NCI-H510A (cell line): ENCODE measurements around the gene BFSP1.

Source experiments
- DNase-seq: peaks from one replicate; lab custom pipeline; 2025; lab: John Stamatoyannopoulos, UW

The BFSP1 gene

DNA sequence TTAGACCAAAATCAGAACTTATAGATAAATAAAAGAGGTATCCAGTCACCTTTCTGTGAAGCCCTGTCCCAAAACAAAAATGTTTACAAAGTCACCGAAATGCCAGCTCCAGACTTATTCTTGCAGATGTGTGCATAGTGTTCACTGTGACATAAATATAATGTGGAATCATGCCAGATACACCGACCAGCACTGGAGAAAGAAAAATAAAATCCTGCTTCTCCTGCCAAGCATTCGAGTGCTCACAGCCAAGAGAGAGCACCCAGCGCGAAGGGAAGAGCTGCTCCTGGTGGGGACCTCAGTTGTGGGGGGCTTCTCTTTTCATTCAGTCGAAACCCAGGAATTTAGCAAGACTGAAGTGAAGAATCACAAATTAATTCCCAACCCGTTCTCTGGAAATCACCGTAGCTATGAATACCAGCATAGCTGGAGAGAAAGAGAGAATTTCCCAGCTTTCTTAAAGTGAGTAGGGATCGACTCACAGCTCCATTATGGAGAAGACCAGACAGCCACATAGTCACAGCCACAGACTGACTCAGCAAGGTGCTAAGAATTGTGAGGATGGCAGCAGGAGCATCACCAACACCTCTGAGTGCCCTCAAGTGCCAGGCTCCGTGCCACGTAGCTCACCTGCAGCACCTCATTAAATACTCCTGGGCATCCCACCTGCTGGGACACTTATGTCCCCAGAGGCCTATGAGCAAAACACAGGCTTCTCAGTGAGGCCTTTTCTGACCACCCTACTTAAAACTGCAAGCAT, 33.2 kb downstream of the BFSP1 start:
- peak; percentile 54 for DNase-seq

DNA sequence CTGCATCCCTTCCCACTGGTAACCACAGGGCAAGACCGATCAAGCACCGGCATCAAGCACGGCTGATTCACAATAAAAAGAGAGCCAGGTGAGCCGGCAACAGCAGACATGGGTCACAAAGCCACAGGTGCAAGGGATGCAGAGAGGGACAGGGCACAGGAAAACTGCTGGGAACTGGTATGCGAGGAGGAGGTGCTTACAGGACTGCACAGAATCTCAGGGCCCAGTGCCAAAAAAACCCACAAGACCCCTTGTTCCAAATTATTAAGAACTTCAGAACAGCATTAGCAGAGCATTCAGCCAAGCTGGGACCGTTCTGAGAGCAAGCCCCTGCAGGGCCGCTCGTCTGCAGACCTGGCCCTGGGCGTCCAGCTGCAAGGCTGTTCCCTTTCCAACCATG, 35.4 kb downstream of the BFSP1 start:
- DNase-seq, result no peak

- no peak for DNase-seq
Measured at GRCh38 chr20:17494201-17494600, 37.0 kb downstream of the BFSP1 start.

- no peak for DNase-seq
Measured at GRCh38 chr20:17493173-17493572, 38.0 kb downstream of the BFSP1 start.

DNA sequence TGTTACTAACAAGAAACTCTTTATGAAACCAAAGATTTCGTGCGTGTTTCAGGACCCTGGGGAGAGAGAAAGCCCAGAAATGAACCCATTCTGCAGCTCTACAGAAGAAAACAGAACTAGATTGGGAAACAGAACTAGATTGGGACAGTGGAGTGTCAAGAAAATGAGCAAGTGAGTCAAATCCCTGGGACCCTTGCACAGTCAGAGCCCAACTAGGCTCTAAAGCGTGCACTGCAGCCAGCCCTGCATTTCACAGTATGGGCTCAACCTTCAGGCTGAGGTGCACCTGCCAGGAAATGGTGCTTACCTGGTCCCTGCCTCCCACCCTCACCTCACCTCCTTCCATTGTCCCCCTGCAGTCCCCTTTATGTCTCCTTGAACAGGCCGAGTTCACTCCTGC, 39.7 kb downstream of the BFSP1 start:
- no peak for DNase-seq

DNA sequence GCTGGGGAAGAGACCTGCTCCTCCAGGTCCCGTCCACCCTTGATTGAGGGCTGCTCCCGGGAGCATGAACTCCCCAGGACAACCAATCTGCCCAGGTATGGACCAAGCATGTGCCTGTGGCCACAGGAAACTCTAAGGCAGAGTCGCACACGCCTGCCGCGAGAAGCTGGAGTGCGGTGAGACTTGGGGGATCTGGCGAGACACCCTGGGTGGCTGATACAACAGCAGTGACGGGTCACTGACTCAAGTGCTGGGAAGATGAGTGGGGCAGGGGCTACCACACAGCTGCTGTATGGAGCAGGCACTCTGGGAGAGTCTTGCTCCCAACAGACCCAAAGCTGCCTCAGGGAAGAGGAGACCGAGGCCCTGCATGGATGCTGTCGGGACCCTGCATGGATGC, 40.1 kb downstream of the BFSP1 start:
- DNase-seq, result no peak

GRCh38 chr20:17490501-17490900, 40.7 kb downstream of the BFSP1 start:
- no peak for DNase-seq

DNA sequence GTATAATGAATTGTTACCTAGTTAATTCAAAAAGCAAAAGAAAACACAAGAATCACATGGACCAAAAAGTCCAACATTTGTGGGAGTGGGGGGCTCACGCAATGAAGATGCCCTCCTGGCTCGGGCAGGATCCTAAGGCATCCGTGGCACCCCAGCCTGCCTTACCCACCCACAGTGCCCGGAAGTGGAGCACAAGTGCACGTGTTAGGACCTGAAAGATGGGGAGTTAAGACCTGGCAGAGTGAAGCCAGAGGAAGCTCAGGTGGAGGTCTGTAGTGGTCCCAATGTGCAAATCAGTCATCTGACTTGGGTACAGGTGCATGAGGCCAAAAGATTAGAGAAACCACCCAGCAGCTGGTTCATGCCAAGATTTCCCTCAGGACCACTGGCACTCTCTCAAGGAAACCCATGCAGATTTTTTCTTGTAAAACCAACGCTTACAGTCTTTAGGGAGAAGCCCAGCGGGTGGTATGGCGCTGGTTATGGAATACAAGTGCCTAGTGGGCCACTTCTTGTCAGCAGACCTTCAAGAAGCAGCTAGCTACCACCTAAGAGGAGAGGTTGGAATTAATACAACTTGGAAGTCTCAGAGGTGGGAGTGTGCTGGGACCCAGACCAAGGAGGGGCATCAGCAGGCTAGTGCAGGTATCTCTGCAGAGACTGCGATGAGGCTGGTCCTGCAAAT, 42.1 kb downstream of the BFSP1 start:
- no peak for DNase-seq

- no peak for DNase-seq
Measured at GRCh38 chr20:17485017-17485416, 46.2 kb downstream of the BFSP1 start.

- DNase-seq, result no peak
Measured at GRCh38 chr20:17482536-17482935, 48.6 kb downstream of the BFSP1 start.

DNA sequence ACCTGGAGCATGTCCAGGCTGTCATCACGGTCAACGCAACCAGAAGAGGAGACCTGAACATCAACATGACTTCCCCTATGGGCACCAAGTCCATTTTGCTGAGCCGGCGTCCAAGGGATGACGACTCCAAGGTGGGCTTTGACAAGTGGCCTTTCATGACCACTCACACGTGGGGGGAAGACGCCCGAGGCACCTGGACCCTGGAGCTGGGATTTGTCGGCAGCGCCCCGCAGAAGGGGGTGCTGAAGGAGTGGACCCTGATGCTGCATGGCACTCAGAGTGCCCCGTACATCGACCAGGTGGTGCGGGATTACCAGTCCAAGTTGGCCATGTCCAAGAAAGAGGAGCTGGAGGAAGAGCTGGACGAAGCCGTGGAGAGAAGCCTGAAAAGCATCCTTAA, 49.5 kb downstream of the BFSP1 start:
- no peak for DNase-seq

DNA sequence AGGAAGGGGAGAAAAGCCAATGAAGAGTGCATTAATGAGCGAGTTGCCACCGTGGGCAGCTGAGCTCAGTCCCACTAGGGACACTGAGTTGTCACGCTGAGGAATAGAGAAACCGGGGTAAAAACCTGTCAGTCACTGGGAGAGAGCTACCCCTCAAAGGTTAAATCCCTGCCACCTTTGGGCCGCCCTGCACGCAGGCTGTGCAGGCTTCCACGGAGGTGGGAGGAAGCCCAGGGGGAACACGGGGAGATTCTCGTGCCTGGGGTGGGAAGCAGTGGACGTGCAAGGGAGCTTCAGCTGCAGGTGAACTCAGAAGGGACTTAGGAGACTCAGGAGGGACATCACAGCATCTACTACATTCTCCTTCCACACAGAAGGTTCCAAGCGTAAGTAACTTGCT, 50.5 kb downstream of the BFSP1 start:
- DNase-seq, result no peak

DNA sequence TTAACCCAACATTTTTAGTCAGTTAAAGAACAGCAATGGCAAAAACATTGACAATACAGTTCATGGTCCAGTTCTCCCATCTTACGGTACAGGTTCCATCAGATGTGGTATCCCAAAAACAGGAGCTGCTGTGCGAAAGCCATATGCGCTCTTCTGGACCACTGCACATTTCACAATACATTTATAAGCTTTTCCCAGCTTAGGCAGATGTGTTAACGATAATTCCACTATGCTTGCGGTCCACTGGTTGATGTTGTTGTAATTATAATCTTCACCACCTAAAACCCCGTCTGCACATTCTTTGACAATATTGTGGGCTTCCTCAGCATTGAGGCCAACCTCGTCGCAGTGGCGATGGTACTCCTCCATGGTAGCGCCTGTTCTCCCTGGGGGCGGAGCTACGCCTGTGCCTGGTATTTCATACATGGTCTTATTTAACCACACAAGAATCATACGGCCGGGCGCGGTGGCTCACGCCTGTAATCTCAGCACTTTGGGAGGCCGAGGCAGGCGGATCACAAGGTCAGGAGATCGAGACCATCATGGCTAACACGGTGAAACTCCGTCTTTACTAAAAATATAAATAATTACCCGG, 52.0 kb downstream of the BFSP1 start:
- DNase-seq, result no peak

DNA sequence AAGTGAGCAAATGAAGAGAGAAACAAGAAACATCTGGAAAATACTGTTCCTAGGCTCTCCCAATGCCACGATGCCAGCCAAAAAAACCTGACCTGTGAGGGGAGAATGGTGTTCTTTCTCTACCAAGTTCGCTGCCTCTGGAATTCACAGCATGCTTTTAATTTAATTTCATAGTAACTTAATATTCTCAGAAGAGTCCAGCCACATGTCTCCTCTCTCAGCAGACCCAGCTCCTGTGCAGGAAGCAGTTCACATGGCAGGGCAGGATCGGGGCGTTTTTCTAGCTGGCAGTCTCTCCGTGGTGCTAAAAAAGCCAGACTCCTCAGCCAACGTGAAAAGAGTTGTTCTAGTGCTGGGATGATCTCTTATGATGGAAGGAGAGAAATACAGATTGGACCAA, 57.5 kb downstream of the BFSP1 start:
- no peak for DNase-seq

DNA sequence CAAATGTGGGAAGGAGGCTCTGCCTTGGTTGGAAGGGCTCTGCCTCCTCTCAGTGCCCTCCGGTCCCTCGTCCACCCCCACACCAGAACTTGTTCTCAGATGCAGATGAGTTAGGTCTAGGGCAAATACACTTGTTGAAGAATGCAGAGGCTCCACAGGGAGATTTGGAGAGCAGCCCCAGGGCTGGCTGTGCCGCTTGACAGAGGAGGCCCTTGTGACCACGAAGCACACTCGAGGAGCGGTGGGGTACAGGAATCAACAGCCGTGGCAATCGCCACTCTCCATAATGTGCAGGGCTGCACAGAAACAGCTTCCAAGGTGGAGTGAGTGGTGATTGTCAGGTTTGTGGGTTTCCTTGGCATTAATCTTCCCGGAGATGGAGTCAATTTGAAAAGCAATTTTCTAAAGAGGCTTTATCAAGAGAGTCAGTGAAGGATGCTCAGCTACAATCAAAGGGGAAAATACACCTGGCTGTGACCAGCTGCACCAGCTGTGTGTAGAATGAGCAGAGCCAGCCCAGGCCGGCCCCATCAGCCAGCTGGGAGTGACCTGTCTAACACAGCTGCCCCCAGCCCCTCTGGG, 59.5 kb downstream of the BFSP1 start:
- peak; percentile 59 for DNase-seq

- no peak for DNase-seq
Measured at GRCh38 chr20:17470973-17471372, 60.2 kb downstream of the BFSP1 start.

DNA sequence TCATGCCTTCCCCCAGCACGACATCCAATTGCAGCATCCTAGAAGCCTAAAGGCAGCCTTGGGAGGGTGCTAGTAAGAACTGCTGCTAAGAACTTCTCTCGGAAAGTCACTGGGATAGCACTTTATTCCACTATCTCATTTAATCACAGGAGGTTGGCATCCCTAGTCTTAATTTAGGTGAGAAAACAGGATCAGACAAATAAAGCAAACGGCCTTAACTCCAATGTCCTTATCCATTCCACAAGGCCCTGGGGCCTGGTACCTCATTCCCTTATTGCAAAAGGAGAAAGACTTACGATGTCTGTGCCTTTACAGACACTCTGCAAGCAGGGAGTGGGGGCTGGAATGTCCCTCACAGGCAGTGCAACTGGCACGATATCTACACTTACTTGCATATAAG, 60.7 kb downstream of the BFSP1 start:
- no peak for DNase-seq

- no peak for DNase-seq
Measured at GRCh38 chr20:17469246-17470030, 61.7 kb downstream of the BFSP1 start.

- no peak for DNase-seq
Measured at GRCh38 chr20:17468073-17468840, 62.9 kb downstream of the BFSP1 start.

GRCh38 chr20:17467120-17467655, 64.0 kb downstream of the BFSP1 start:
- no peak for DNase-seq

GRCh38 chr20:17466641-17467040, 64.5 kb downstream of the BFSP1 start:
- DNase-seq, result no peak
